Neural cell (in vitro differentiated cells): ENCODE results near the gene UVRAG.

ENCODE experiments used
- CTCF ChIP-seq: fragments of 450-650 bp; IDR thresholded peaks from 2 replicates; pipeline ENCODE4 v1.5.1; 2014; ENCODE audit warnings: antibody characterized with exemption, mild to moderate bottlenecking, moderate library complexity; ENCODE audit not compliant: poor library complexity, severe bottlenecking
- EZH2 ChIP-seq: fragments of 200-600, 300-800 bp; shearing (Covaris generic), sonication (generic); IDR thresholded peaks from 2 replicates; pipeline ENCODE4 v1.6.1; 2014; ENCODE audit warnings: antibody characterized with exemption, low read length, borderline replicate concordance, mild to moderate bottlenecking; ENCODE audit not compliant: insufficient read depth, poor library complexity, severe bottlenecking
- REST ChIP-seq: IDR thresholded peaks from 2 replicates; pipeline ENCODE4 v1.6.1; 2012; ENCODE audit warnings: borderline replicate concordance
- SMC3 ChIP-seq: fragments of 450-650 bp; conservative IDR thresholded peaks from 2 replicates; pipeline ENCODE4 v1.6.1; 2014; ENCODE audit warnings: antibody characterized with exemption, mild to moderate bottlenecking, moderate library complexity; ENCODE audit not compliant: poor library complexity

DNA sequence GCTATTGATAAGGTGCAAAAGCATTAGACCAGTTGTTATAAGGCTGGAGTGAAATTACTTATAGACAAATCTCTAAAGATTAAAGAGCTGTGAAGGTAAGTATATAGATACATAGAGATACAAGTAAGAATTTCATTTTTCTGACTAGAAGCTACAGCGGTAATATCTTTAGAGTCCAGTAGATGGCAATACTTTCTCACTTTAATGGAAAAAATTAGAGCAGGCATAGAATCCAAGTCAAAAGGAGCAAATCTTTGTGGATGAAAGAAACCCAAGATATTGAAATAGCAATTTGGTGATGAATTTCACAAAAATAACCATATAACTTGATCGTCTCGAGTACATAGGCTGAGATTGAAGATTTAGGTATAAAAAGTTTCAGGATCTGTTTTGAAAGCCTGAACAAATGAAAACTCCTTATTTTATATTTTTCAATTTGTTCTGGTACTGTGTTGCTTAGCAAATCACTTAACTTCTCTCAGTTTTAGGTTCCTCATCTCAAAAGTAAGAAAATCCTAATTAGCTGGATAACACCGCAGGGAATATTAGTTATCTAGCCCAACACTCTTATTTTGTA, 81.9 kb downstream of the UVRAG start:
- TF ChIP-seq CTCF (peak; percentile 84), SMC3 (peak; percentile 88), REST (no peak), EZH2 (no peak)
